Ovary (tissue), 9 donors: ENCODE measurements around the gene DPP4. TPM values are rescaled to one million over a fixed set of nuclear protein-coding genes. Genes with fewer than 3 reads are reported as not detected.

Experiments
- DNase-seq, 5 donors: peaks; one replicate each; pipeline ENCODE4 v3.0.0-alpha.2; 2019 to 2020
- H3K27ac ChIP-seq, 2 donors: fragments of 200-600 bp; one replicate each; pipeline versions ENCODE4 v1.5.1 to v1.8.0; 2019 to 2022
- H3K27me3 ChIP-seq: fragments of 200-600 bp; one replicate; pipeline ENCODE4 v1.8.0; 2022
- H3K36me3 ChIP-seq: fragments of 200-600 bp; sonication (generic); one replicate; pipeline ENCODE4 v1.5.1; 2019
- H3K4me1 ChIP-seq: one replicate; pipeline ENCODE4 v1.8.1; 2013; ENCODE audit warnings: mild to moderate bottlenecking, moderate library complexity; ENCODE audit not compliant: insufficient read depth
- H3K4me3 ChIP-seq: fragments of 200-600 bp; sonication (generic); one replicate; pipeline ENCODE4 v1.5.1; 2017
- H3K9me3 ChIP-seq, 2 donors: fragments of 200-600 bp in 1 of 2; sonication (generic) in 1 of 2; one replicate each; pipeline versions ENCODE4 v1.5.1 to v1.8.1; 2013 to 2019; ENCODE audit warnings: mild to moderate bottlenecking in 1 of 2, moderate library complexity in 1 of 2
- EP300 ChIP-seq: sonication (generic); formaldehyde crosslinking; IDR thresholded peaks from one replicate; pipeline ENCODE4 v1.6.1; 2017; ENCODE audit warnings: antibody characterized with exemption
- POLR2A ChIP-seq: fragments of 450-650 bp; IDR thresholded peaks from one replicate; pipeline ENCODE4 v1.6.1; 2017; ENCODE audit warnings: antibody characterized with exemption, mild to moderate bottlenecking, moderate library complexity
- WGBS, 3 donors: extraction: QIAGEN DNeasy Blood & Tissue Kit in 1 of 3; methylation state at CpG; one replicate each; pipeline versions ENCODE4 v1.1.5 to v1.1.7; 2013 to 2017; 5-methylcytosine and 5-hydroxymethylcytosine counted together
- intact Hi-C, 4 donors: fragments of 100-400 bp; cut with DNase I; formaldehyde crosslinking; loops; one replicate each; pipeline versions ENCODE4 v1.11.0 to v1.15.1; 2022 to 2023
- polyA plus RNA-seq, 2 donors: library from polyadenylated mRNA; stranded (reverse); fragments of 200-250 nt in 1 of 2; fragments of 350-450 nt in 1 of 2; fragmentation: Illumina TruSeq in 1 of 2; extraction: RNeasy Lipid Tissue Mini Kit (QIAGEN cat#74804) in 1 of 2; gene quantifications; one replicate each; pipeline ENCODE4 v1.2.3, GENCODE V29; 2013 to 2014
- total RNA-seq, 7 donors: library from RNA; depleted of rRNA in 2 of 7; stranded (reverse); fragments of >200 nt in 2 of 7; fragmentation: NEBNext Ultra II Directional in 3 of 7; extraction: Animal tissue kit (Norgen Biotek cat#: 25700) in 3 of 7; gene quantifications; one replicate each; pipeline versions ENCODE4 v1.1.0 to v1.2.4, GENCODE V29; 2016 to 2023
- TF ChIP-seq, protein P1 (sequence below), 3 donors: fragments of 450-650 bp in 2 of 3; fragments of 200-600 bp in 1 of 3; IDR thresholded peaks; one replicate each; pipeline versions ENCODE4 v1.5.1 to v1.8.0; 2016 to 2022; ENCODE audit warnings: antibody characterized with exemption in 3 of 3, mild to moderate bottlenecking in 1 of 3
- donor health status: DM: no; HTN: no; CAD: no; lungs with moderate emphysema.
- donor health status: DM: no; HTN: no; CAD: no.
- donor health status: Bipolar disorder and iron deficiency.
- donor health status: DM: yes; HTN: yes; CAD: no.
- donor health status: DM: no; HTN: no; CAD: no.
- donor health status: DM: yes; HTN: yes; CAD: no.

Gene DPP4
- total and polyA plus RNA-seq, 9 donors: 0.71 to 46.6 (median 3.7) TPM

DNA sequence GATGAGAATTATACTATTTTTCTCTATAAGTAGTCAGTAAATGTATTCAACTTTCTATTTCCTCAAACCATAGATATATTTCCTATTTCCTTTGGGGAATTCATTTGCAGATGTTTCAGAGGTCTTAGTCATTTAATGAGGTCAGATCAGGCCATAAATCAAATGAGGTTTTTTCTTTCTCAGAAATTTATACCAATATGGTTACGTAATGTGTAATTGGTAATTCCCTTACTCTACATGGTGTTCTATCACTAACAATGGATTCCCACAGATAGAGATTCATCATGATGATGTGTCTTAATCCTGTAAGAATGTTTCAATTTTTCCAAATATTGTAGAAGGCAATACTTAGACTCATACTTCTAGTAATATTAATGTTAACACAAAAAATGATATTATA is 108.0 kb downstream of the DPP4 start:
- Histone ChIP-seq H3K9me3 (no peaks in the 10 kb centered on the region), H3K4me1 (no peaks in the 10 kb centered on the region), H3K36me3 (no peaks in the 10 kb centered on the region), H3K27me3 (no peaks in the 10 kb centered on the region), H3K4me3 (no peak overlapping the region), H3K27ac (no peak overlapping the region)
- intact Hi-C loops: no loop called here
- WGBS, 3 donors: 48 to 94% (median 78%) methylated on average over 1 of the region's 1 CpG
- TF ChIP-seq, protein P1, sequence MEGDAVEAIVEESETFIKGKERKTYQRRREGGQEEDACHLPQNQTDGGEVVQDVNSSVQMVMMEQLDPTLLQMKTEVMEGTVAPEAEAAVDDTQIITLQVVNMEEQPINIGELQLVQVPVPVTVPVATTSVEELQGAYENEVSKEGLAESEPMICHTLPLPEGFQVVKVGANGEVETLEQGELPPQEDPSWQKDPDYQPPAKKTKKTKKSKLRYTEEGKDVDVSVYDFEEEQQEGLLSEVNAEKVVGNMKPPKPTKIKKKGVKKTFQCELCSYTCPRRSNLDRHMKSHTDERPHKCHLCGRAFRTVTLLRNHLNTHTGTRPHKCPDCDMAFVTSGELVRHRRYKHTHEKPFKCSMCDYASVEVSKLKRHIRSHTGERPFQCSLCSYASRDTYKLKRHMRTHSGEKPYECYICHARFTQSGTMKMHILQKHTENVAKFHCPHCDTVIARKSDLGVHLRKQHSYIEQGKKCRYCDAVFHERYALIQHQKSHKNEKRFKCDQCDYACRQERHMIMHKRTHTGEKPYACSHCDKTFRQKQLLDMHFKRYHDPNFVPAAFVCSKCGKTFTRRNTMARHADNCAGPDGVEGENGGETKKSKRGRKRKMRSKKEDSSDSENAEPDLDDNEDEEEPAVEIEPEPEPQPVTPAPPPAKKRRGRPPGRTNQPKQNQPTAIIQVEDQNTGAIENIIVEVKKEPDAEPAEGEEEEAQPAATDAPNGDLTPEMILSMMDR (IDR thresholded peaks at IDR 0.05): no peak
- no peak for TF ChIP-seq POLR2A
- no peak for TF ChIP-seq EP300
- no peak for DNase-seq

DNA sequence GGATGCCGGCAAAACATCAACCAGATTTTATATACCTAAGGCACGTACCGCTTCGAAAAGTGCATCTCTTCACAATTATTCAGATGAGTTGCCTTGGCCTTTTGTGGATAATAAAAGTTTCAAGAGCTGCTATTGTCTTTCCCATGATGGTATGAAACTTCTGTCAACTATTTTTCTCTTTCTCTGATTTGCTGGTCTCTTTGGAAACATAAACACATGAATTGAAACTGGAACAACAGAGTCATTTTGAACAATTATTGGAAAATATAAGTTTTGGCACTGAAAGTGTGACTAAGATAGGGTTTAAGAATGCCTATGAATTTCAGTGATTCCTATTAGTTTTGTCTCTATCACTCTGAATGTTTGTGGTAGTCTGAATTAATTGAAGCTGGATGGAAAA is 109.9 kb downstream of the DPP4 start:
- no peak for DNase-seq
- Histone ChIP-seq H3K36me3 (no peaks in the 10 kb centered on the region), H3K4me3 (no peak overlapping the region), H3K27ac (no peak overlapping the region), H3K9me3 (no peaks in the 10 kb centered on the region), H3K4me1 (no peaks in the 10 kb centered on the region), H3K27me3 (no peaks in the 10 kb centered on the region)
- 93 to 98% (median 94%) methylated on average over 4 of the region's 4 CpGs for WGBS, 3 donors
- intact Hi-C loops: no loop called here
- TF ChIP-seq EP300 (no peak), POLR2A (no peak)
- TF ChIP-seq, protein P1 (IDR thresholded peaks at IDR 0.05): no peak

DNA sequence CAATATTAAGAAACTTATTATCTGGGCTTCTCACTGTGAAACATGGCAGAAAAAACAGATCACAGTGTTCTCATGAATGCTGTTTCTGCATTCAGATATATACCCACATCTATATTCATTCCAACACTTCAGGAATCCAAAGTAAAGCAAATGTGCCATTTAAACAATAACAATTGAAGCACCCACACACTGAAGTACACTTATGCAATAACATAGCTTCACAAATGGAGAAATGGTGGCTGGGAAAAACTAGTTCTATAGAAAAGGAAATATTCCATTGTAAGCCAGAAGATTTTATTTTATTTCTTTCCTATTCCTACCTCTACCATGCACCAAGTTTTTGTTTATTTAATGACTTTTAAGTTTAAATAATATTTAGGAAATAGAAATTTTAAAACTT is 111.9 kb downstream of the DPP4 start:
- TF ChIP-seq, protein P1 (IDR thresholded peaks at IDR 0.05): no peak
- TF ChIP-seq EP300 (no peak), POLR2A (no peak)
- no peak for DNase-seq
- intact Hi-C loops: no loop called here
- H3K27me3 ChIP-seq: no peaks in the 10 kb centered on the region
- no peaks in the 10 kb centered on the region for H3K36me3 ChIP-seq
- H3K9me3 ChIP-seq: no peaks in the 10 kb centered on the region
- no peak overlapping the region for H3K4me3 ChIP-seq
- no peaks in the 10 kb centered on the region for H3K4me1 ChIP-seq
- H3K27ac ChIP-seq: no peak overlapping the region

DNA sequence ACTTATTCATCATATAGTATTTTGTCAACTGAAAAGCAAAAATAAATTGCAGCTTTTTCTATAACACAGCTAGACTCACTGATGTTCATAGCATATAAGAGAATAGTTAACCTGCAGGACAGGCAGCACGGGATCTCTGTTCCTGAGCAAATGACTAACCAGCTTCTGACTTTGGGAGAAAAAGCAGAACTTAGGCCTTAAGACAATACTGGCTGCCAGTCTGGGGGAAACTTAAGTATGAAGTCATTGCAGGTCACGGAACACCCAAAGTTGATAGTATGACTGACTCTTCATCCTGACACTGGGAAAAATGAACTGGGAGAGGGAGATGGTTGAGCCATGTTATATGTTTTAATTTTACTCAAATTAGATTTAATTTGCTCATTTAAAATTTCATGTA is 113.0 kb downstream of the DPP4 start:
- no peak overlapping the region for H3K4me3 ChIP-seq
- 83 to 94% (median 94%) methylated on average over 2 of the region's 2 CpGs for WGBS, 3 donors
- H3K27ac ChIP-seq: no peak overlapping the region
- no peaks in the 10 kb centered on the region for H3K36me3 ChIP-seq
- intact Hi-C loops: no loop called here
- no peaks in the 10 kb centered on the region for H3K27me3 ChIP-seq
- TF ChIP-seq, protein P1 (IDR thresholded peaks at IDR 0.05): no peak
- TF ChIP-seq EP300: no peak
- TF ChIP-seq POLR2A: no peak
- no peak for DNase-seq
- no peaks in the 10 kb centered on the region for H3K9me3 ChIP-seq
- no peaks in the 10 kb centered on the region for H3K4me1 ChIP-seq

DNA sequence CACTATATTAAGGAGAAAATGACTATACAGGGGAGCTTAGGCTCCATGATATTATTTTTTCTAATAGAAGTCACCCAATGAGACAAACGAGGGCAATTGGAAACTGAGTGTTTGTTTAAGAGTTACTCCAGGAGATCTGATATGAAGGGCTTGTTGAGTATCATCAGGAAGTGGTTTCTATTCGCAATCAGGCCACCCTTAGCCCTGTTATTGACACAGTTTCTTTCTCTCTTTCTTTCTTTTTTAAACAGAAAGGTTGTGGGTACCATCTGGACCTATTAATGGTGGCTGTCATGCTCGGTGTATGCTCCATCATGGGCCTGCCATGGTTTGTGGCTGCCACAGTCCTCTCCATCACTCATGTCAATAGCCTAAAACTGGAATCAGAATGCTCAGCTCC is 117.3 kb downstream of the DPP4 start:
- Histone ChIP-seq H3K9me3 (no peaks in the 10 kb centered on the region), H3K27me3 (no peaks in the 10 kb centered on the region), H3K4me3 (no peak overlapping the region), H3K27ac (no peak overlapping the region), H3K36me3 (no peaks in the 10 kb centered on the region), H3K4me1 (no peaks in the 10 kb centered on the region)
- intact Hi-C loops: no loop called here
- 62 to 74% (median 72%) methylated on average over 3 of the region's 3 CpGs for whole genome bisulfite sequencing, 3 donors
- DNase-seq: no peak
- TF ChIP-seq, protein P1 (IDR thresholded peaks at IDR 0.05): no peak
- TF ChIP-seq POLR2A: no peak
- no peak for TF ChIP-seq EP300
